Measurements from ENCODE around the gene SLIT3. TPM values are rescaled to one million over a fixed set of nuclear protein-coding genes. Genes with fewer than 3 reads are reported as not detected.
A peak's percentile ranks its signal among the peaks of the same experiment; 100 is the strongest.

The SLIT3 gene
- polyA plus RNA-seq, 1 of the 3 experiments (the other 2 are of a cell fraction): 119 TPM

DNA sequence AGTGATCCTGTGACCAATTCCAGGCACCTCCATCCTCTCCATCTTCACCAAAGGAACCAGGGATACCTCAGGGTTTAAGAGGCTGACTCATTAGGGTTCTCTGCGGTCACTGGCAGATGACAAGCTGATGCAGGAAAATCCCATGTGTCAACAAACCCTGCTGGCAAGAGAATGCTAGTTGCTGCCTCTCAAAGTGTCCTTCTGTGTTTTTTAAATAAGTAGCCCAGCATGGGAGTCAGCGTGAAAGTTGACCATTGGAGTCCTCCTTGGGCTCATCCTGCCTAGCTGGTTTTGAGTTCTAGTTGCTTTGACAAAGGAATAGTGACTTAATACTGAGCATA, 200.2 kb downstream of the SLIT3 start:
- no peaks in the 10 kb centered on the region for H3K27me3 ChIP-seq (ENCODE audit: insufficient read depth)
- no peak overlapping the region for H2AFZ ChIP-seq (ENCODE audit: low read depth)
- H3K79me2 ChIP-seq (ENCODE audit: insufficient read depth): no peaks in the 10 kb centered on the region
- WGBS (ENCODE audit: low lambda C conversion rate): 87% methylated on average over 2 of the region's 2 CpGs
- peak overlapping the region in 1 of 2 experiments; percentile 98; a peak in 2 of 4 replicates for H3K27ac ChIP-seq (ENCODE audit: low read depth in 2 of 2, low read length in 1 of 2)
- H3K36me3 ChIP-seq (replicated peaks in 1 of 2; ENCODE audit: control insufficient read depth in 1 of 2, insufficient read depth in 2 of 2, low read length in 1 of 2): peaks cover 3 to 35% of the 10 kb centered on the region in 2 experiments
- no peak overlapping the region for H3K4me2 ChIP-seq
- no peaks in the 10 kb centered on the region for H3F3A ChIP-seq (replicated peaks; ENCODE audit: insufficient read depth)
- H3K9me2 ChIP-seq: no peaks in the 10 kb centered on the region
- H3K9ac ChIP-seq: no peak overlapping the region
- no peaks in the 10 kb centered on the region for H3K9me3 ChIP-seq
- no peak overlapping the region for H3K4me3 ChIP-seq (ENCODE audit: low read depth in 2 of 2, low read length in 1 of 2)
- H3K4me1 ChIP-seq (ENCODE audit: control insufficient read depth in 1 of 2, insufficient read depth in 2 of 2, low read depth in 1 of 2, low read length in 1 of 2): peaks cover 0 to 51% of the 10 kb centered on the region in 2 experiments; a peak in 2 of 4 replicates
- TF ChIP-seq, protein P1, sequence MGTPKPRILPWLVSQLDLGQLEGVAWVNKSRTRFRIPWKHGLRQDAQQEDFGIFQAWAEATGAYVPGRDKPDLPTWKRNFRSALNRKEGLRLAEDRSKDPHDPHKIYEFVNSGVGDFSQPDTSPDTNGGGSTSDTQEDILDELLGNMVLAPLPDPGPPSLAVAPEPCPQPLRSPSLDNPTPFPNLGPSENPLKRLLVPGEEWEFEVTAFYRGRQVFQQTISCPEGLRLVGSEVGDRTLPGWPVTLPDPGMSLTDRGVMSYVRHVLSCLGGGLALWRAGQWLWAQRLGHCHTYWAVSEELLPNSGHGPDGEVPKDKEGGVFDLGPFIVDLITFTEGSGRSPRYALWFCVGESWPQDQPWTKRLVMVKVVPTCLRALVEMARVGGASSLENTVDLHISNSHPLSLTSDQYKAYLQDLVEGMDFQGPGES (IDR thresholded peaks at IDR 0.05; ENCODE audit: low read depth, low read length): no peak
- TF ChIP-seq RAD21 (IDR thresholded peaks at IDR 0.05; ENCODE audit: low read length): no peak
- TF ChIP-seq, protein P2, sequence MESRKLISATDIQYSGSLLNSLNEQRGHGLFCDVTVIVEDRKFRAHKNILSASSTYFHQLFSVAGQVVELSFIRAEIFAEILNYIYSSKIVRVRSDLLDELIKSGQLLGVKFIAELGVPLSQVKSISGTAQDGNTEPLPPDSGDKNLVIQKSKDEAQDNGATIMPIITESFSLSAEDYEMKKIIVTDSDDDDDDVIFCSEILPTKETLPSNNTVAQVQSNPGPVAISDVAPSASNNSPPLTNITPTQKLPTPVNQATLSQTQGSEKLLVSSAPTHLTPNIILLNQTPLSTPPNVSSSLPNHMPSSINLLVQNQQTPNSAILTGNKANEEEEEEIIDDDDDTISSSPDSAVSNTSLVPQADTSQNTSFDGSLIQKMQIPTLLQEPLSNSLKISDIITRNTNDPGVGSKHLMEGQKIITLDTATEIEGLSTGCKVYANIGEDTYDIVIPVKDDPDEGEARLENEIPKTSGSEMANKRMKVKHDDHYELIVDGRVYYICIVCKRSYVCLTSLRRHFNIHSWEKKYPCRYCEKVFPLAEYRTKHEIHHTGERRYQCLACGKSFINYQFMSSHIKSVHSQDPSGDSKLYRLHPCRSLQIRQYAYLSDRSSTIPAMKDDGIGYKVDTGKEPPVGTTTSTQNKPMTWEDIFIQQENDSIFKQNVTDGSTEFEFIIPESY (IDR thresholded peaks at IDR 0.05; ENCODE audit: borderline replicate concordance, low read depth): no peak
- TF ChIP-seq, protein P3, sequence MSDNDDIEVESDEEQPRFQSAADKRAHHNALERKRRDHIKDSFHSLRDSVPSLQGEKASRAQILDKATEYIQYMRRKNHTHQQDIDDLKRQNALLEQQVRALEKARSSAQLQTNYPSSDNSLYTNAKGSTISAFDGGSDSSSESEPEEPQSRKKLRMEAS (IDR thresholded peaks at IDR 0.05; ENCODE audit: low read depth): no peak
- TF ChIP-seq CHD2 (IDR thresholded peaks at IDR 0.05; ENCODE audit: low read length, partially characterized antibody): no peak
- TF ChIP-seq, protein P4, sequence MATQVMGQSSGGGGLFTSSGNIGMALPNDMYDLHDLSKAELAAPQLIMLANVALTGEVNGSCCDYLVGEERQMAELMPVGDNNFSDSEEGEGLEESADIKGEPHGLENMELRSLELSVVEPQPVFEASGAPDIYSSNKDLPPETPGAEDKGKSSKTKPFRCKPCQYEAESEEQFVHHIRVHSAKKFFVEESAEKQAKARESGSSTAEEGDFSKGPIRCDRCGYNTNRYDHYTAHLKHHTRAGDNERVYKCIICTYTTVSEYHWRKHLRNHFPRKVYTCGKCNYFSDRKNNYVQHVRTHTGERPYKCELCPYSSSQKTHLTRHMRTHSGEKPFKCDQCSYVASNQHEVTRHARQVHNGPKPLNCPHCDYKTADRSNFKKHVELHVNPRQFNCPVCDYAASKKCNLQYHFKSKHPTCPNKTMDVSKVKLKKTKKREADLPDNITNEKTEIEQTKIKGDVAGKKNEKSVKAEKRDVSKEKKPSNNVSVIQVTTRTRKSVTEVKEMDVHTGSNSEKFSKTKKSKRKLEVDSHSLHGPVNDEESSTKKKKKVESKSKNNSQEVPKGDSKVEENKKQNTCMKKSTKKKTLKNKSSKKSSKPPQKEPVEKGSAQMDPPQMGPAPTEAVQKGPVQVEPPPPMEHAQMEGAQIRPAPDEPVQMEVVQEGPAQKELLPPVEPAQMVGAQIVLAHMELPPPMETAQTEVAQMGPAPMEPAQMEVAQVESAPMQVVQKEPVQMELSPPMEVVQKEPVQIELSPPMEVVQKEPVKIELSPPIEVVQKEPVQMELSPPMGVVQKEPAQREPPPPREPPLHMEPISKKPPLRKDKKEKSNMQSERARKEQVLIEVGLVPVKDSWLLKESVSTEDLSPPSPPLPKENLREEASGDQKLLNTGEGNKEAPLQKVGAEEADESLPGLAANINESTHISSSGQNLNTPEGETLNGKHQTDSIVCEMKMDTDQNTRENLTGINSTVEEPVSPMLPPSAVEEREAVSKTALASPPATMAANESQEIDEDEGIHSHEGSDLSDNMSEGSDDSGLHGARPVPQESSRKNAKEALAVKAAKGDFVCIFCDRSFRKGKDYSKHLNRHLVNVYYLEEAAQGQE (IDR thresholded peaks at IDR 0.05; ENCODE audit: low read depth, low read length): no peak
- no peak for TF ChIP-seq RXRA (IDR thresholded peaks at IDR 0.05; ENCODE audit: borderline replicate concordance, low read depth)
- DNase-seq: no peak
- ChIA-PET POLR2A (interaction anchor here (2.8 kb wide), 1 partner anchor 48 kb away, joined by 13 read pairs; no protein-coding TSS in a partner anchor), CTCF (interaction anchor here (1.6 to 2.9 kb wide), 5 partner anchors 46 to 202 kb away, joined by 4 to 20 read pairs (median 8); no protein-coding TSS in a partner anchor)
- H4K20me1 ChIP-seq (ENCODE audit: insufficient read depth): no peaks in the 10 kb centered on the region

Measured in SK-N-SH (cell line).